SIG-M5 (cell line): ENCODE measurements around the gene CIBAR2.
"Not testable (repeated sequence)": the region's sequence is repeated elsewhere in the genome, so short reads cannot be mapped to it uniquely, and the experiment has no call there.

Experiments used
- DNase-seq: peaks from one replicate; lab custom pipeline; 2025; lab: John Stamatoyannopoulos, UW

CIBAR2 gene

GRCh38 chr16:85128079-85128837 is 16.0 kb upstream of the CIBAR2 start:
- DNase-seq = no peak

- DNase-seq = no peak
Measured at GRCh38 chr16:85127379-85127723, 15.1 kb upstream of the CIBAR2 start.

- DNase-seq = no peak
Measured at GRCh38 chr16:85126705-85127378, 14.6 kb upstream of the CIBAR2 start.

GRCh38 chr16:85126394-85126704 is 14.1 kb upstream of the CIBAR2 start:
- DNase-seq = no peak

GRCh38 chr16:85125570-85126393 is 13.5 kb upstream of the CIBAR2 start:
- no peak for DNase-seq

GRCh38 chr16:85124636-85125346 is 12.5 kb upstream of the CIBAR2 start:
- DNase-seq = no peak

- no peak for DNase-seq
Measured at GRCh38 chr16:85123891-85124635, 11.8 kb upstream of the CIBAR2 start.

- not testable (repeated sequence) for DNase-seq
Measured at GRCh38 chr16:85123441-85123840, 11.2 kb upstream of the CIBAR2 start.

GRCh38 chr16:85120006-85120340 is 7.7 kb upstream of the CIBAR2 start:
- no peak for DNase-seq

- no peak for DNase-seq
Measured at GRCh38 chr16:85117418-85117817, 5.1 kb upstream of the CIBAR2 start.

GRCh38 chr16:85114909-85115567 is 2.8 kb upstream of the CIBAR2 start:
- no peak for DNase-seq

GRCh38 chr16:85113913-85114312 is 1.6 kb upstream of the CIBAR2 start:
- DNase-seq = no peak

GRCh38 chr16:85113168-85113733 is 979 bp upstream of the CIBAR2 start:
- DNase-seq = no peak

GRCh38 chr16:85111184-85111583 is 1.1 kb downstream of the CIBAR2 start:
- no peak for DNase-seq

GRCh38 chr16:85110105-85110504 is 2.2 kb downstream of the CIBAR2 start:
- no peak for DNase-seq

- DNase-seq = no peak
Measured at GRCh38 chr16:85107532-85107931, 4.7 kb downstream of the CIBAR2 start.

GRCh38 chr16:85107083-85107482 is 5.2 kb downstream of the CIBAR2 start:
- no peak for DNase-seq

- no peak for DNase-seq
Measured at GRCh38 chr16:85105475-85105874, 6.8 kb downstream of the CIBAR2 start.

- DNase-seq = no peak
Measured at GRCh38 chr16:85104821-85105391, 7.4 kb downstream of the CIBAR2 start.

GRCh38 chr16:85104147-85104546 is 8.1 kb downstream of the CIBAR2 start:
- DNase-seq = no peak
